GM23338 (cell line): ENCODE data around the gene FBN2. TPM values are rescaled to one million over a fixed set of nuclear protein-coding genes. Genes with fewer than 3 reads are reported as not detected.

Experiments used
- ATAC-seq: fragments of 200-7000 bp; cut with Tn5 transposase; 3 replicates; pipeline ENCODE4 v1.9.1; 2020
- DNase-seq: peaks from one replicate; pipeline ENCODE4 v3.0.0-alpha.2; 2015; ENCODE audit warnings: low spot score
- H2AFZ ChIP-seq: fragments of 200-600 bp; sonication (generic); 2 replicates; pipeline ENCODE4 v1.8.0; 2016; ENCODE audit warnings: antibody characterized with exemption, mild to moderate bottlenecking, moderate library complexity
- H3F3A ChIP-seq: fragments of 200-600 bp; sonication (generic); replicated peaks from 2 replicates; pipeline ENCODE4 v1.8.0; 2017; ENCODE audit warnings: antibody characterized with exemption, mixed run types, low read depth
- H3K27ac ChIP-seq: fragments of 200-600 bp; sonication (generic); 2 replicates; pipeline ENCODE4 v1.6.1; 2016; ENCODE audit warnings: low read depth
- H3K27me3 ChIP-seq: fragments of 200-600 bp; sonication (generic); 2 replicates; pipeline ENCODE4 v1.8.0; 2016; ENCODE audit warnings: mild to moderate bottlenecking, mixed run types, moderate library complexity; ENCODE audit not compliant: insufficient read depth
- H3K36me3 ChIP-seq: fragments of 200-600 bp; sonication (generic); 2 replicates; pipeline ENCODE4 v1.8.0; 2016; ENCODE audit warnings: mild to moderate bottlenecking; ENCODE audit not compliant: insufficient read depth
- H3K4me1 ChIP-seq: fragments of 200-600 bp; sonication (generic); 2 replicates; pipeline ENCODE4 v1.8.0; 2016; ENCODE audit warnings: mild to moderate bottlenecking, moderate library complexity; ENCODE audit not compliant: insufficient read depth
- H3K4me2 ChIP-seq: fragments of 200-600 bp; sonication (generic); 2 replicates; pipeline ENCODE4 v1.7.1; 2017; ENCODE audit warnings: mixed run types
- H3K4me3 ChIP-seq: fragments of 200-600 bp; sonication (generic); 2 replicates; pipeline ENCODE4 v1.6.1; 2016; ENCODE audit warnings: mixed run types
- H3K79me2 ChIP-seq: fragments of 200-600 bp; sonication (generic); replicated peaks from 2 replicates; pipeline ENCODE4 v1.8.0; 2017; ENCODE audit warnings: mild to moderate bottlenecking; ENCODE audit not compliant: insufficient read depth
- H3K9me2 ChIP-seq: fragments of 200-600 bp; sonication (generic); 2 replicates; pipeline ENCODE4 v1.8.0; 2017; ENCODE audit not compliant: insufficient read depth
- H4K20me1 ChIP-seq: fragments of 200-600 bp; sonication (generic); replicated peaks from 2 replicates; pipeline ENCODE4 v1.8.0; 2017; ENCODE audit warnings: mild to moderate bottlenecking; ENCODE audit not compliant: insufficient read depth
- H3K27ac Mint-ChIP-seq: 2 replicates; pipeline ENCODE4 v1.8.0; 2020; ENCODE audit warnings: inconsistent platforms, mild to moderate bottlenecking, moderate library complexity, mixed read lengths
- H3K27me3 Mint-ChIP-seq: 3 replicates; pipeline ENCODE4 v1.8.0; 2022; ENCODE audit warnings: low read depth, mild to moderate bottlenecking, moderate library complexity, mixed read lengths, inconsistent platforms; ENCODE audit not compliant: insufficient read depth, poor library complexity
- H3K36me3 Mint-ChIP-seq: 3 replicates; pipeline ENCODE4 v1.8.0; 2021; ENCODE audit warnings: low read depth, mild to moderate bottlenecking, inconsistent platforms, moderate library complexity, mixed read lengths
- H3K4me1 Mint-ChIP-seq: 3 replicates; pipeline ENCODE4 v1.8.0; 2020; ENCODE audit warnings: mild to moderate bottlenecking, inconsistent platforms, mixed read lengths
- H3K4me3 Mint-ChIP-seq: 3 replicates; pipeline ENCODE4 v1.8.0; 2021; ENCODE audit warnings: moderate library complexity, mild to moderate bottlenecking, inconsistent platforms, mixed read lengths
- H3K9me3 Mint-ChIP-seq: 3 replicates; pipeline ENCODE4 v1.8.0; 2020; ENCODE audit warnings: moderate library complexity, mild to moderate bottlenecking, inconsistent platforms, mixed read lengths
- CREB1 ChIP-seq: fragments of 250-450 bp; sonication (Bioruptor Pico); IDR thresholded peaks from 2 replicates; pipeline ENCODE4 v1.5.0; 2020; ENCODE audit warnings: low read depth, mild to moderate bottlenecking, moderate library complexity
- EZH2 ChIP-seq: fragments of 200-600 bp; sonication (generic); IDR thresholded peaks from one replicate; pipeline ENCODE4 v1.8.0; 2017; ENCODE audit warnings: antibody characterized with exemption, mild to moderate bottlenecking, low read depth; ENCODE audit not compliant: unreplicated experiment
- EZH2phosphoT487 ChIP-seq: fragments of 200-600 bp; sonication (generic); IDR thresholded peaks from one replicate; pipeline ENCODE4 v1.8.1; 2018; ENCODE audit warnings: antibody characterized with exemption; ENCODE audit not compliant: unreplicated experiment
- POLR2AphosphoS5 ChIP-seq: IDR thresholded peaks from 2 replicates; pipeline ENCODE4 v1.6.1; 2016; ENCODE audit warnings: antibody characterized with exemption, low read depth
- STAT1 ChIP-seq: IDR thresholded peaks from one replicate; pipeline ENCODE4 v1.6.1; 2016; ENCODE audit warnings: antibody characterized with exemption; ENCODE audit not compliant: unreplicated experiment
- ZNF331 ChIP-seq: fragments of 250-450 bp; sonication (Bioruptor Pico); IDR thresholded peaks from 2 replicates; pipeline ENCODE4 v1.5.0; 2020; ENCODE audit warnings: low read depth, mild to moderate bottlenecking, moderate library complexity
- ZNF462 ChIP-seq: fragments of 250-450 bp; sonication (Bioruptor Pico); IDR thresholded peaks from 2 replicates; pipeline ENCODE4 v1.5.0; 2020; ENCODE audit warnings: mild to moderate bottlenecking, moderate library complexity
- polyA plus RNA-seq: library from polyadenylated mRNA; unstranded; fragments of >200 nt; fragmentation: Nextera tagmentation; extraction: Ambion mirVana; gene quantifications from 2 replicates; pipeline ENCODE4 v1.2.1, GENCODE V29; 2016
- total RNA-seq: library from RNA; depleted of rRNA; stranded (reverse); fragments of >200 nt; shearing (Covaris generic); gene quantifications from 2 replicates; pipeline ENCODE4 v1.2.3, GENCODE V29; 2014

The FBN2 gene
- total and polyA plus RNA-seq, 2 experiments from 2014 or later = 2.6 to 13.6 TPM

GRCh38 chr5:128406803-128407202, 131.2 kb downstream of the FBN2 start:
- Mint-ChIP-seq H3K4me1 (peaks cover 35% of the 10 kb centered on the region; the same call in 2 of the 3 replicates), H3K27me3 (peaks cover 2% of the 10 kb centered on the region), H3K36me3 (no peaks in the 10 kb centered on the region; the same call in 2 of the 3 replicates), H3K9me3 (no peaks in the 10 kb centered on the region), H3K27ac (peak overlapping the region; percentile 33), H3K4me3 (no peak overlapping the region)
- Histone ChIP-seq H3F3A (no peaks in the 10 kb centered on the region), H3K27me3 (no peaks in the 10 kb centered on the region), H2AFZ (no peak overlapping the region), H4K20me1 (no peaks in the 10 kb centered on the region), H3K4me1 (peaks cover 31% of the 10 kb centered on the region), H3K9me2 (no peaks in the 10 kb centered on the region), H3K4me3 (no peak overlapping the region), H3K36me3 (no peaks in the 10 kb centered on the region), H3K79me2 (no peaks in the 10 kb centered on the region), H3K4me2 (peak overlapping the region; percentile 9; the same call in 1 of the 2 replicates), H3K27ac (no peak overlapping the region)
- ATAC-seq (peak; percentile 47; the same call in 2 of the 3 replicates), DNase-seq (peak; percentile 5)
- 0 out of 2 replicates have a peak, but pooled peaks have one; percentile 34 for TF ChIP-seq ZNF462 (CRISPR knock-in tag)
- no peak for TF ChIP-seq STAT1
- no peak for TF ChIP-seq POLR2AphosphoS5
- no peak for TF ChIP-seq EZH2phosphoT487
- TF ChIP-seq ZNF331 (CRISPR knock-in tag) = no peak
- TF ChIP-seq EZH2 = no peak
- TF ChIP-seq CREB1 (CRISPR knock-in tag) = no peak
